Esophagus muscularis mucosa (tissue), 4 donors: ENCODE results near the gene FGF14.

ENCODE experiments used
- CTCF ChIP-seq, 3 experiments: fragments of 200-600 bp in 2 of 3; fragments of 450-650 bp in 1 of 3; sonication (generic) in 2 of 3; IDR thresholded peaks; one replicate each; pipeline ENCODE4 v1.5.1; 2017 to 2019; ENCODE audit warnings: antibody characterized with exemption in 3 of 3, mild to moderate bottlenecking in 2 of 3, moderate library complexity in 1 of 3
- EP300 ChIP-seq: sonication (generic); formaldehyde crosslinking; IDR thresholded peaks from one replicate; pipeline ENCODE4 v1.6.1; 2017; ENCODE audit warnings: antibody characterized with exemption
- POLR2AphosphoS5 ChIP-seq, 2 donors: sonication (generic); formaldehyde crosslinking; IDR thresholded peaks; one replicate each; pipeline ENCODE4 v1.6.1; 2017; ENCODE audit warnings: antibody characterized with exemption in 2 of 2

DNA sequence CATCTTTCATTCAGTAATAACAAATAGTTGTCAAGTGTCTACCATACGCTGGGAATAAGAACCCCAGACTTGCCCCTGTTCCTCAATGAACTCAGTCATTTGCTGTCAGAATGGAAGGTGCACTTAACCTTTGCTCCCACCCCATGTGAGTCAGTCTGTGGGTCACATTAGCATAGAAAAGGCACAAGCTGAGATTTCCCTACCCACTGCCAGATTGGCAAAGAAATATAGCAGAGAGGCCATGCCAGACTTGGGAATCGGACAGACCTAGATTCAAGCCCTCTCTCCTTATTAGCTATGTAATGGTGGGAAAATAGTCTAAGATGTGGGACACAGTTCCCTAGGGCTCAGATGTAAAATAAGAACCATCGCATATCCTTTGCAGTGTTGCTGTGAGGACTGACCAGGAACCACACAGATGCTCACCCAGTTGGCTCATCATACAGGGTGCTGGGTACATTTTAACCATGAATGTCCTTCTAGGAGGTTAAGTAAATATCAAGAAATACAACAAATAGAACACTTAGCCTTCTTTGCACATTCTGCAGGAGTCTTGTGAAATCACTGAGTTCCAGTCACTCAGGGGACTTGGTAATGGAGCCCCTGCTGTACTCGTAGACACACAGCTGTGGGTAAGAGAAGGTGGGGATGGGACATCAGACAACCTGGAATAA is 218.2 kb downstream of the FGF14 start:
- TF ChIP-seq CTCF (IDR thresholded peaks at IDR 0.05) (no peak), POLR2AphosphoS5 (IDR thresholded peaks at IDR 0.05) (no peak), EP300 (no peak)
